OCI-LY7 (cell line): ENCODE results near the gene ACACA. TPM values are rescaled to one million over a fixed set of nuclear protein-coding genes. Genes with fewer than 3 reads are reported as not detected.

Experiments
- BruUV-seq: library from RNA; stranded (reverse); fragments of 400-500 nt; replicated peaks from 2 replicates; lab custom pipeline; 2021; lab: Mats Ljungman, UMichigan
- CTCF ChIA-PET: fragments of 300-600 bp; sonication (Branson Sonifier 250); formaldehyde crosslinking; loops from one replicate; lab custom pipeline; 2022; ENCODE audit warnings: antibody characterized with exemption; ENCODE audit not compliant: unreplicated experiment; lab: Charles Lee
- POLR2A ChIA-PET: fragments of 300-600 bp; sonication (Branson Sonifier 250); formaldehyde crosslinking; loops from one replicate; lab custom pipeline; 2022; ENCODE audit warnings: antibody characterized with exemption; lab: Charles Lee
- DNase-seq: peaks from one replicate; pipeline ENCODE4 v3.0.0-alpha.2; 2015; ENCODE audit warnings: low spot score
- H2AFZ ChIP-seq: fragments of 200-600 bp; sonication (generic), shearing (Covaris generic); 2 replicates; pipeline ENCODE4 v1.6.1; 2014; ENCODE audit warnings: mild to moderate bottlenecking, antibody characterized with exemption, low read length, moderate library complexity
- H3K27ac ChIP-seq: fragments of 200-600 bp; sonication (generic); 2 replicates; pipeline ENCODE4 v1.5.1; 2014; ENCODE audit warnings: mixed run types, low read depth, mild to moderate bottlenecking, moderate library complexity, low read length, inconsistent platforms; ENCODE audit not compliant: poor library complexity, severe bottlenecking
- H3K36me3 ChIP-seq: fragments of 200-600 bp; sonication (generic); 2 replicates; pipeline ENCODE4 v1.6.1; 2014; ENCODE audit warnings: mild to moderate bottlenecking, antibody characterized with exemption, low read length, moderate library complexity, mixed read lengths; ENCODE audit not compliant: insufficient read depth
- H3K4me1 ChIP-seq: fragments of 200-600 bp; sonication (generic); 2 replicates; pipeline ENCODE4 v1.5.1; 2014; ENCODE audit warnings: mild to moderate bottlenecking, low read length; ENCODE audit not compliant: insufficient read depth, poor library complexity, severe bottlenecking
- H3K4me2 ChIP-seq: fragments of 200-600 bp; sonication (generic); 2 replicates; pipeline ENCODE4 v1.6.1; 2014; ENCODE audit warnings: mild to moderate bottlenecking, low read length
- H3K4me3 ChIP-seq: fragments of 200-600 bp; sonication (generic); 2 replicates; pipeline ENCODE4 v1.5.1; 2014; ENCODE audit warnings: mild to moderate bottlenecking, low read depth, low read length; ENCODE audit not compliant: poor library complexity, severe bottlenecking
- H3K79me2 ChIP-seq: fragments of 200-600 bp; sonication (generic); 2 replicates; pipeline ENCODE4 v1.6.1; 2016; ENCODE audit warnings: low read depth, mild to moderate bottlenecking, low read length, moderate library complexity, mixed read lengths; ENCODE audit not compliant: insufficient read depth
- H3K9me2 ChIP-seq: fragments of 200-600 bp; sonication (generic); 2 replicates; pipeline ENCODE4 v1.6.1; 2016; ENCODE audit warnings: mild to moderate bottlenecking, low read length, mixed read lengths; ENCODE audit not compliant: insufficient read depth
- H3K9me3 ChIP-seq: fragments of 200-600 bp; sonication (generic); 2 replicates; pipeline ENCODE4 v1.6.1; 2014; ENCODE audit warnings: mild to moderate bottlenecking, mixed run types, low read length, mixed read lengths
- H4K20me1 ChIP-seq: fragments of 200-600 bp; sonication (generic); 2 replicates; pipeline ENCODE4 v1.6.1; 2014; ENCODE audit warnings: mild to moderate bottlenecking, antibody characterized with exemption, low read length, moderate library complexity, mixed read lengths; ENCODE audit not compliant: insufficient read depth
- EZH2phosphoT487 ChIP-seq: fragments of 200-600 bp; sonication (generic); IDR thresholded peaks from 2 replicates; pipeline ENCODE4 v1.6.1; 2018; ENCODE audit warnings: low read depth, borderline replicate concordance, mild to moderate bottlenecking, mixed run types, antibody characterized with exemption, low read length, moderate library complexity, mixed read lengths
- intact Hi-C: fragments of 100-400 bp; cut with micrococcal nuclease; formaldehyde crosslinking; loops from one replicate; pipeline ENCODE4 v1.10.0; 2022; ENCODE audit not compliant: unreplicated experiment
- total RNA-seq, 2 experiments: library from RNA; depleted of rRNA in 1 of 2; stranded (reverse); fragments of >200 nt in 1 of 2; shearing (Covaris generic) in 1 of 2; gene quantifications; 2 replicates each; pipeline ENCODE4 v1.2.3, GENCODE V29; 2014 to 2022
- TF ChIP-seq, protein P1 (sequence below): fragments of 200-600 bp; sonication (generic); conservative IDR thresholded peaks from 2 replicates; pipeline ENCODE4 v1.5.1; 2014; ENCODE audit warnings: mild to moderate bottlenecking, antibody characterized with exemption, low read length, moderate library complexity, mixed read lengths

Gene ACACA
- total RNA-seq, 2 experiments from 2014 or later, result 32.1 to 98.3 TPM

GRCh38 chr17:37339321-37339720 lies 67.3 kb downstream of the ACACA start:
- no peak overlapping the region for H3K4me2 ChIP-seq
- no peaks in the 10 kb centered on the region for H3K4me1 ChIP-seq
- 0 out of 2 replicates have a peak, but pooled peaks cover 3% of the 10 kb centered on the region for H4K20me1 ChIP-seq
- no peak for DNase-seq
- H3K36me3 ChIP-seq, result peaks cover 54% of the 10 kb centered on the region
- BruUV-seq, result TSS peak; percentile 49
- ChIA-PET CTCF (no interaction called here), POLR2A (no interaction called here)
- H3K9me3 ChIP-seq, result no peaks in the 10 kb centered on the region
- no peaks in the 10 kb centered on the region for H3K9me2 ChIP-seq
- intact Hi-C loops, result no loop called here
- TF ChIP-seq, protein P1, sequence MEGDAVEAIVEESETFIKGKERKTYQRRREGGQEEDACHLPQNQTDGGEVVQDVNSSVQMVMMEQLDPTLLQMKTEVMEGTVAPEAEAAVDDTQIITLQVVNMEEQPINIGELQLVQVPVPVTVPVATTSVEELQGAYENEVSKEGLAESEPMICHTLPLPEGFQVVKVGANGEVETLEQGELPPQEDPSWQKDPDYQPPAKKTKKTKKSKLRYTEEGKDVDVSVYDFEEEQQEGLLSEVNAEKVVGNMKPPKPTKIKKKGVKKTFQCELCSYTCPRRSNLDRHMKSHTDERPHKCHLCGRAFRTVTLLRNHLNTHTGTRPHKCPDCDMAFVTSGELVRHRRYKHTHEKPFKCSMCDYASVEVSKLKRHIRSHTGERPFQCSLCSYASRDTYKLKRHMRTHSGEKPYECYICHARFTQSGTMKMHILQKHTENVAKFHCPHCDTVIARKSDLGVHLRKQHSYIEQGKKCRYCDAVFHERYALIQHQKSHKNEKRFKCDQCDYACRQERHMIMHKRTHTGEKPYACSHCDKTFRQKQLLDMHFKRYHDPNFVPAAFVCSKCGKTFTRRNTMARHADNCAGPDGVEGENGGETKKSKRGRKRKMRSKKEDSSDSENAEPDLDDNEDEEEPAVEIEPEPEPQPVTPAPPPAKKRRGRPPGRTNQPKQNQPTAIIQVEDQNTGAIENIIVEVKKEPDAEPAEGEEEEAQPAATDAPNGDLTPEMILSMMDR, result no peak
- TF ChIP-seq EZH2phosphoT487, result no peak
- no peak overlapping the region for H3K27ac ChIP-seq
- H2AFZ ChIP-seq, result no peak overlapping the region
- no peak overlapping the region for H3K4me3 ChIP-seq
- H3K79me2 ChIP-seq, result peaks cover 17% of the 10 kb centered on the region; the same call in 1 of the 2 replicates

DNA sequence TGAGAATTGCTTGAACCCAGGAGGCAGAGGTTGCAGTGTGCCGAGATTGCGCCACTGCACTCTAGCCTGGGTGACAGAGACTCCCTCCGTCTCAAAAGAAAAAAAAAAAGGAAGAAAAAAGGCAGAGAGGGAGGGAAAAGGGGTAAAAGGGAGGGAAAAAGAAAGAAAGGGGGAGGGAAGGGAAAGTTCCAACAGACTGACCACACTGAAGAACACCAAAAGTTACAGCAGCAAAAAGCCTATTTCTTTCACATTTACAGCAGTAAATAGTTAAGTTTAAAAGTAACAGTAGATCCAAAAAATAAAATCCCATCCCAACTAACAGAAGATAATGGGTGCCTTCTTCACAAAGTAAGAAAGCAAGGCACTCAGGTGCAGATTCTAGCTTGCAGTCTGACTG lies 67.8 kb downstream of the ACACA start:
- H3K4me2 ChIP-seq, result no peak overlapping the region
- no TSS peak for BruUV-seq
- CTCF ChIA-PET, result no interaction called here
- H3K79me2 ChIP-seq, result peaks cover 16% of the 10 kb centered on the region; the same call in 1 of the 2 replicates
- intact Hi-C loops, result no loop called here
- no peak overlapping the region for H3K27ac ChIP-seq
- TF ChIP-seq EZH2phosphoT487, result no peak
- TF ChIP-seq, protein P1, result no peak
- no peaks in the 10 kb centered on the region for H3K9me2 ChIP-seq
- no peak for DNase-seq
- H3K4me3 ChIP-seq, result no peak overlapping the region
- H2AFZ ChIP-seq, result no peak overlapping the region
- H4K20me1 ChIP-seq, result 0 out of 2 replicates have a peak, but pooled peaks cover 3% of the 10 kb centered on the region
- H3K4me1 ChIP-seq, result no peaks in the 10 kb centered on the region
- no peaks in the 10 kb centered on the region for H3K9me3 ChIP-seq
- peaks cover 54% of the 10 kb centered on the region for H3K36me3 ChIP-seq
- POLR2A ChIA-PET, result no interaction called here

GRCh38 chr17:37327341-37328090 lies 79.1 kb downstream of the ACACA start:
- no peaks in the 10 kb centered on the region for H4K20me1 ChIP-seq
- H3K9me3 ChIP-seq, result no peaks in the 10 kb centered on the region
- DNase-seq, result no peak
- peaks cover 79% of the 10 kb centered on the region for H3K36me3 ChIP-seq
- no peaks in the 10 kb centered on the region for H3K79me2 ChIP-seq
- H3K4me2 ChIP-seq, result no peak overlapping the region
- BruUV-seq, result TSS peak; percentile 41
- CTCF ChIA-PET, result no interaction called here
- POLR2A ChIA-PET, result interaction anchor here (0.9 to 1.0 kb wide), 2 partner anchors 9 kb away, joined by 3 to 4 read pairs; no protein-coding TSS in a partner anchor
- intact Hi-C loops, result no loop called here
- H3K27ac ChIP-seq, result no peak overlapping the region
- H3K4me1 ChIP-seq, result no peaks in the 10 kb centered on the region
- H3K9me2 ChIP-seq, result no peaks in the 10 kb centered on the region
- no peak overlapping the region for H2AFZ ChIP-seq
- H3K4me3 ChIP-seq, result no peak overlapping the region
- TF ChIP-seq EZH2phosphoT487, result no peak
- TF ChIP-seq, protein P1, result no peak
